NCI-H187 (cell line): ENCODE data around the gene IFIT2.
"Not testable (repeated sequence)": the region's sequence is repeated elsewhere in the genome, so short reads cannot be mapped to it uniquely, and the experiment has no call there.

Source experiments
- DNase-seq, 2 experiments: peaks; one replicate each; lab custom pipeline; 2025; lab: John Stamatoyannopoulos, UW

The IFIT2 gene

DNA sequence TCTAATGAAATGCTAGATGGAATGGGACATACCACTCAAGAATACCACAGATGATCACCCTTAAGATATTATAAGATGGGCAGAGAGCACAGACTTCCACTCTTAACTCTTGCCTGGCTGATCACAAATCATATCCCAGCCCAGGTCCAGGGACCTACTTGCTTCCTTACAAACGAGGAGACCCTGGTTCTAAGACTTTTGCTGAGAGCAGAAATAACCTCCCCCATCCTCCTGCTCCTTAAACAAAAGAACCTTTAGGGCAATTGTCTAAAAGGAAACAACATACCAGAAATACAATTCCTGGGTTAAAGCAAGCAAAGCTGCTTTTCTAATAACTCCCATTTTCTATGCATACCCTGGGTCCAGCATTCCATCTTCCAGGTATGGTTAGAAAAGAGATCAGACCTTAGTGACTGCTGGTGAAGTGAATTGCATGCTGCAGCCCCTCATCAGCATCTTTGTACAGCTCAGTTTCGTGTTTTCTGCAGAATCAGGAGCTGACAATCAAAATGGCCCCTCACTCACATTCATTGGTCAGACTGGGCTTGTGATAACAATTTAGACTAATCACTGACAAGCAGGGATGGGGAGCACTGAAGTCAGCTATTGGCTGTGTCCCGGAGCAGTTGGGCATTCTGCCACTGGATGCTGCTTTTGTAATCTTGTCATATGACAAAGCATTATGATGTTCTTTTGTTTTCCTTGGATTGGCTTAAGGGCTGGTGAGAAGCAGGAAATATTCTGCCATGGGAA, 40.5 kb downstream of the IFIT2 start:
- no peak for DNase-seq

DNA sequence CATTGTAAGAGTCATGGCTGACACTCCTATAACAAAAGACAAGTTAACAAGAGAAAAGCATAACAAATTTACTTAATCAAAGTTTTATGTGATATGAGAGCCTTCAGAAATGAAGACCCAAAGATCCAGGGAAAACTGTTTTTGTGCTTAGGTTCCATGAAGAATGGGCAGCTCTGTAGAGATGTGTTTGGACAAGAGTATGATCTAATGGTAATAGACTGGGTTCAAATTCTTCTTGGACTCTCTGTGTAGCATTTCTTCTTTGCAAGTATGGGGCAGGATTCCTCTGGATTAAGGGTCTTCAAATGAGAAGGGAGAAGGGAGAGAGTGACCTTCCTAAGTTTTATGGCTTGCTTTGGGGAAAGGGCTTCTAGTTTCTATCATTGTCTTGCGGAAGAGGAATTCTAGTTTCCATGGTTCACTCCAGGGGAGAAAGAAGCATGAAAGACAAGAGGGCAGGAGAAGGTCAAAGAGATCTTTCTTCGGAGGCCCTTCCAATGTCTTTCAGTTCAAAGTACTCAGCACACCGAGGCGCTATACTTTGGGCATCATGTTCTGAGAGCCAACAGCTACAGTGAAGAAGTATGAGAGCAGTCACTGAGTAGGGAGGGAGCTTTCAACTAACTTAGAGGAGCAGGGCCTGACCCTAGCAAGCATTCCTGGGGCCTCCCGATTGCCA, 41.4 kb downstream of the IFIT2 start:
- DNase-seq: no peak

DNA sequence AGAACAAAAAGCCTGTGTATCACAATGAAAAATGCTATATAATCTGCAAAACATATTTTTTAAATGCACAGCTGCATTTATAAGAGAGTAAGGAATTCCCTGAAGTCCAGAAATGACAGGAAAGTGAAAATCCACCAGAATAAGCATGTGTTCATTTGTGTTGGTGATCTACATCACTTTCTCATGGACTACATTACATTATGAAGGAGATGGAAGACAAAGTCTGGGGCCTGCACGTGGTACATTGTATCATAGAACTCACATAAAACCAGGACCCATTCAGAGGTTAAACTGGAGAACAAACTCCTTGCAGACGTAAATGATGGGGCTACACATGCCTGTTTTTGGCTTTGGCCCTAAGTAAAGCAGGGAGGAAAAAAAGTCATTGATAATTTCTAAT, 42.3 kb downstream of the IFIT2 start:
- no peak for DNase-seq

DNA sequence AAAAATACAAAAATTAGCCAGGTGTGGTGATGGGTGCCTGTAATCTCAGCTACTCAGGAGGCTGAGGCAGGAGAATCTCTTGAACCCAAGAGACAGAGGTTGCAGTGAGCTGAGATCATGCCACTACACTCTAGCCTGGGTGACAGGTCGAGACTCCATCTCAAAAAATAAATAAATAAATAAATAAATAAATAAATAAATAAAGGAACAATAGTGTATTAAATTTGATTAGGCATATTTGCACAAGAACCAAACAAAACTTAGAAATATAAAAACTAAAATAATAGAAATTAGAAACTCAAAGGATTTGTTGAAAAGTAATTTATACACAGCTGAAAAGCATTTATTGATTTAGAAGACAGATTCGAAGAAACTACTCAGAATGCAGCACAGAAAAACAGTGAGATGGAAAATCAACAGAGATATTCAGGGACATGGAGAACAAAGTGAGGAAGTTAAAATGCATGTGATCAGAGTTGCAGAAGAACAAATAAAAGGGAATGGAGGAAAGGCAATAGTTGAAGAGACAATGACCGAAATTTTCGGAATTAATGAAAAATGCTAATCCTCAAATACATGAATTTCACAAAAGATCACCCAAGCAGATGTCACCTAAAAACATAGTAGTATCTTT, 43.6 kb downstream of the IFIT2 start:
- no peak for DNase-seq

DNA sequence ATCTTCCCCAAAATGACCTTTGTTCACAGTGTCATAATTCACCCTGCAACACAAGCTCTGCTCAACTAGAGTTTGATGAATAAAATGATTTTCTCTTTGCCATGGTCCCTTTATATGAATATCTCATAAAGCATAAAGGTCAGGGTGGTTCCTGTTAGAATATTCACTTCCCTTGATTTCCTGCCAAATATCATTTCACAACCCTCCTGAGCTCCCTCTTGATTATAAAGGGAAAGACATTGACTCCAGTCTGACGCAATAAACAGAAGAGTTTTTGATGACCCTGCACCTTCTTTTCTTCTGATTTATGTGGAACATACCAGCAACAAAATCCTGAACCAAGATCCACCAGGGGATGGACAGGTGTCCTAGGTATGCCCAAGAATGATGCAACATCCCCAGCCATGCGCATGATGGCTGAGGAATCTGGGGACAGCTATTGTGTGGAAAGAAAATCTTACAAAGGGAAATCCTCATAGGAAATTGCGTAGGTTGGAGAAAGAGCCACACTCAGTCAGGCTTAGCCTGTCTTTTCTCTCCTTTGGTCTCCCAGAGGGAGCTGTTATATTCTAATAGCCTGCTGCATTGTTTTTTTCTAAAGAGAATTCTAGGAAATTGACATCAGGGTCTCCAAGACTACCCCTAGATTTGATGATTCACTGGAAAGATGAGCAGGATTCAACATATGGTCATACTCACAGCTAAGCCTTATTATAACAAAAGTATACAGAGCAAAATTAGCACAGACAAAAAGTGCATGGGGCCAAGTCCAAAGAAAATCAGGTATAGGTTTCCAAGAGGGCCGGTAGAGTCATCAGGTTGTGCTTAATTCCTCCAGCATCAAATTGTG, 44.8 kb downstream of the IFIT2 start:
- no peak for DNase-seq

DNA sequence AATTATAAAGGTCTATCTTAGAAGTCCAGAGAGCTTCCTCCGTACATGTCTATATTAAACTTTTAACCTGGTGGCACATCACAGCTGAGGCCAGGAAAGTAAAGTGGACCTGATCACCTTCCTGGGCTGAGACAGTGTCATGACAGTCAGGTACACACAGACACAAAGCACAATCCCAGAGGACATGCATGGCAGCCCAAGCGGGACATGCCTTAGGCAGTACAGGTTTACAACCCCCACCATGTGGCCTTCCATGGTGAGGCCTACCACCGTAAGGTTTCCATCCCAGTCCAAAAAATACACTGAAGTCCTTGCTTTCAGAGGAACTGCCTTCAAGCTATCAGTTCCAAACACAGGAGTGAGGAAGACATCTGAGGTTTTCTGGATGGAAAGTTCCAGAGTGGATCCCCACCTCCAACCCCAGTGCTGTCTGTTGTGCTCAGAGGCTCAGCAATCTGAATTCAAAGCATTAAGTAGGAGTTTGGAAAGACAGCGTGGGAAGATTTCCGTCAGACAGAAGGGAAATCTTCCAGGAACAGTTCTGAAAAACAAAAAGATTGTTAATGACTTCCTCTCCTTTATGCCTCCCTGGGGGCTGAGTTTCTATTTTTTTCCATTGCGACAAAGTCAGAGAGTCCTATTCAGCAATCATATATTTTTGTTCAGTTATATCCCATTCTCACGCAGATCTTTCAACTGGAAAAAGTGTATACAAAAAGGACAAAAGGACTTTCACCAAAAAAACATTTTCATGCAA, 46.0 kb downstream of the IFIT2 start:
- DNase-seq: no peak

DNA sequence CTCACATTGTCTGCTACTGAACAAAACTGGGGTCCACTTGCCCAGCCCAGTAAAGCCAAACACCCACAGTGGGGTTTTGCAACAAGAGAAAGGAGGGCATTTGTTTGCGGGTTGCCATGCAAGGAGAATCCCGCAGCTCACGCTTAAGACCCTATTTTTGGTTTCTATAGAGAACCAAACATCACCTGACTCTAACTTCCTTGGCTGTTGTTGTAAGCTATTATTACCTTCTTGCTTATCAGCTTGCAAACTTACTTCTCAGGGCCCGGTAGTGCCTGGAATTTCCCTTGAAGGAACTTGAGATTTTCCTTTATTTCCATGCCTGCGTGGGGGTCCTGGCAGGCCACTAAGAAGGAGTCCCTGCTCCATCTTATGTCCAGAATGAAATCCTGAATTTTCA, 46.6 kb downstream of the IFIT2 start:
- DNase-seq: no peak

DNA sequence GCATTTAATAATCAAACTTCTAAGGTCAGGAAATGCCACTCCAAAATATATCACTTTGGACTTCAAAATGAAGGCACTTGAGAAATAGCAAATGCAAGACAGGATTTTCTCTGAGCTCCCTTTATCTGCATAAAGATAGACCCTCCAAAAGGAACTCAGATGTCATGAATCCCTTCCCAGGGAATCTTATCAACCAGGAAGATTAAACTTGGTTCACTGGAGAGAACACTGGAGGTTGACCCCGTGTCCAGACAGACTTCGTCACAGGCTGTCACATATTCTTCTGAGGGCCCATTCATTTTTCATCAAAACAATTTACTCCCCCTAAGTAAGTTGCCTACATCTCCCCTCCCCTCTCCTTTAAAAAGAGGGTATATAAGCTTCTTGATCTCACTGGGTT, 47.1 kb downstream of the IFIT2 start:
- no peak for DNase-seq

DNA sequence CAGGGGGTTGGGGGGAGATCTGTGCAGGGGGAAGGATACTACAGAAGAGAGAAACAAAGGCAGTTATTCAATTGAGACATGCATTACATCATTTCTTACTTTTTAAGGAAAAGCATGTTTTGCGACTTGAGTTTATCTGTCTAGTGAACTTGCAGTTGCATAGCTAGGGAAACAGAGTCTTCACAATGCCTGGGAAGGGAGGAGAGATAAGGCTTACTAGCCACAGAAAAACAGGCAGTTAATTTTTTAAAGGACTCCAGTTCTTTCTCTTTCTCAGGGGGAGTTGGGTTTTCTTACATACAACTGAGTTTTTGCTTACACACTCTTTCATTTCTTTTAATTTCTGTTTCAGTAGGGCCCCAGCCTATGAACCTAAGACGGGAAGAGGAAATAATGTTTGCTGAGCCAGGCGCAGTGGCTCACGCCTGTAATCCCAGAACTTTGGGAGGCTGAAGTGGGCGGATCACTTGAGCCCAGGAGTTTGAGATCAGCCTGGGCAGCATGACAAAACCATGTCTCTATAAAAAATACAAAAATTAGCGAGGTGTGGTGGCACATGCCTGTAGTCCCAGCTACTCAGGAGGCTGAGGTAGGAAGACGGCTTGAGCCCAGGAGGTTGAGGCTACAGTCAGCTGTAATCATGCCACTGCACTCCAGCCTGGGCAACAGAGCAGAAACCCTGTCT, 48.9 kb downstream of the IFIT2 start:
- DNase-seq: not testable (repeated sequence)

DNA sequence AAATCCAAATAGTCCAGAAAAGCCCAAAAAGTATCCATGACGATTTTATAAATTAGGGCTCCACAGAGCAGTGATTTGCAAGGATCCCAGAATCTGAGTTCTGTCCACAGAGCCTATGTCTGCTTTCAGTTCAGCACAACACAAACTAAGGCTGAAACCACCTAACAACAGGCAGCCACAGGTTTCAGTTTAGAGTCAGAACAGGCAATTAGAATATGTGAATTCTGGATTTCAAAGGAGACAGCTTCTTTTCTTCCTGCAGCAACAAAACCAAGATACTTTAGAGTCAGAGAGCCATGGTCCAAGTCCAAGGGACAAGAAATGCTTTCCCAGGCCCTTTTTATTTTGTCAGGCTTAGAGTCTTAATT, 49.5 kb downstream of the IFIT2 start:
- no peak for DNase-seq

DNA sequence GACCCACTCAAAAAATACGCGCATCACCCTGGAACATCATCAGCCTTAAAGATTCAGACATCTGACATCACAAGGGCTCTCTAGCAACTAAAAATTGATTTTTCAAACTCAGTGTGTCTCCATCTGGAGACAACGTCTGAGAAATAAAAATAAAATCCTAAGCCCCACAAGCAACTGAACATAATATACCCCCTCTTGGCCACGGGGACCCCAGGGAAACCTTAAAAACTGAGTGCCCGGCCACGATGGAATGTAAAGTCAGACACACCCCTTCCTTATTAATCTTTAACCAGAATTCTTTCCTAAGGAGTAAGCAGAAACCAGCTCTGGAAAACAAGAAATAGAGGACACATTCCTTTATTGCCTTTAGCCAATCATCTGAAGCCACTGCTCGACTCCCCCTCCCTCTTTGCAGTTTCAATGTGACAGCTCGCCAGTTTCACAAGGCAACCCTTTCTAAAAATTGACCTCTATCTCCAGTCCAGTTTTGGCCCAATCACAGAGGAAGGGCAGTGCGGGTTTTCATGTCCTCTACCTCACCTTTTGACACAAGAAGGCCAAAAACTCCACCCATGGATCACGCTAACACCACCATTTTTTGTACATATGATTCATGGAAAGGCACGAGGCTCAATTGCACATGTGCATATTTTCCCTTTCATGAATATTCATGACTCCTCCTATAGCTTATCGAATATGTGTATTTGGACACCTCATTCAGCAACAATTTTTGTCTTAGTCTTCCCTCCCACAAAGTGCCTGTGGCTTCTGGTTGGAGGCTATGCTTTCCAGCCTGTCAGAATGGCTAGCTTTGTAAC, 50.1 kb downstream of the IFIT2 start:
- no peak for DNase-seq

DNA sequence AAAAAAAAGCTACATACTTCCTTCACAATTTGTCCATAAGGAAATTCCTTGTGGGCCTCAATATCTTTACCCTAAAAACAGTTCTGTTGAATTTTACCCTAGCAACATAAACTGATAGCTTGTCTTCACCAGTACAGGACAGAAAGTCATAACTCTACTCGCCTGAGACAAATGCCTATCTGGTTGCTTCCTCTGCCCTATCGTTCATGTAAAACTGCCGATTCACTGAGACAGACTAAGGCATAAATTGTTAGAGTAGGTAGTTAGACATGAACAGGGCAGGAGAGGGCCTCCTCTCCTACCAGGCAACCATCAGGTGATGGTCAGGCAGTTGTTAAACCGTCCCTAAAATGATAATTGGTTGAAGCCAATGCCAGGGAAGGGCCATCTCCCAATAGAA, 51.0 kb downstream of the IFIT2 start:
- DNase-seq: no peak

DNA sequence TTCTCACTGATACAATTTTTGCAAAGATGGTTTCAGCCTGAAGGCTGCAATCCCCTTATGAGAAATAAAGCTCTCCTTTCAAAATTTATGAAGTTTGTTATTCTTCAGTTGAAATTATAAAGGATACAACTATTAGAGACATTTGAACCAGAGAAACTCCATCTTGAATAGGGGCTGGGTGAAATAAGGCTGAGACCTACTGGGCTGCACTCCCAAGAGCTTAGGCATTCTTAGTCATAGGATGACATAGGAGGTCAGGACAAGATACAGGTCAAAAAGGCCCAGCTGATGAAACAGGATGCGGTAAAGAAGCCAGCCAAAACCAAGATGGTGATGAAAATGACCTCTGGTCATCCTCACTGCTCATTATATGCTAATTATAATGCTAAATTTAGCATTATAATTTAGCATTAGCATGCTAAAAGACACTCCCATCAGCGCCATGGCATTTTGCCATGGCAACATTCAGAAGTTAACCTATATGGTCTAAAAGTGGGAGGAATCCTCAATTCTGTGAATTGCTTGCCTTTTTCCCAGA, 53.6 kb downstream of the IFIT2 start:
- DNase-seq: no peak

DNA sequence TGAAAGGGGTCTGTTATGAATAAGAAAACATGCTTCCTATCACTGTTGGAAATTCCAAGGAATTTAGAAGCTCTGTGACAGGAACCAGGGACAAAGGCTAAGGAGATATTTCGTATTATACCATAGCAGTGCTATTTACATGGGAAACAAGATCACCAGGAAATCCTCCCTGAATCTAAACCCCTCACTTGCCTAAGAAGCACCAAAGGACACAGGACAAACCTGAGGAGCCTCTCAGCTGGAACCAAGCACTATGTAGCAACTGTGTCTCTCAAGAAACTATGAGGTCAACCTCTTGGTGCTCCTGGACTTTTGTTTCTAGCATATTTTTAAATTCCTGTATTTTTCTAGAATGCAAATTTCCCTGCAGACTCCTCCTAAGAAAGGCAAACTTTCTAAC, 55.2 kb downstream of the IFIT2 start:
- DNase-seq: no peak

DNA sequence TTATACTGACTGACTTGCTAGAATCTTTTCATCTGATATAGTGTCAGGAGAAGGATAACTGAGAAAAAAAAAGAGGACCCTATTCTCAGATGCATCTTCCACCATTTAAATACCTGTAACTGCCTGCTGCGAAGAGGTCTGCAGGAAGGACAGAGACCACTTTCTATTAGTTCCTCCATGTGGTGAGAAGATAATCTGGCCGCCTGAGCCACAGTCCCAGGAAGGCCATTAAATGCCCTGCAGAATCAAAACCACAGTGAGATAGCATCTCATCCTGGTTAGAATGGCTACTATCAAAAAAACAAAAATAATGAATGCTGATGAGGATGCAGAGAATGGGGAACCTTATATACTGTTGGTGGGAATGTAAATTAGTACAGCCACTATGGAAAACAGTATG, 56.1 kb downstream of the IFIT2 start:
- no peak for DNase-seq
